Stimulated activated naive CD8-positive, alpha-beta T cell treated with anti-CD3 and anti-CD28 coated beads, Interleukin-15, Interleukin-2, amounts not matched to agents 100 ng/mL and 50 ng/mL, for 24 hours (primary cell): Measurements from ENCODE around the gene GIMAP8.
"Not testable (repeated sequence)": the region's sequence is repeated elsewhere in the genome, so short reads cannot be mapped to it uniquely, and the experiment has no call there.

Experiments used
- H3K27ac Mint-ChIP-seq: one replicate; pipeline ENCODE4 v1.8.0; 2021; ENCODE audit warnings: mild to moderate bottlenecking, mixed read lengths
- H3K27me3 Mint-ChIP-seq: one replicate; pipeline ENCODE4 v1.8.0; 2021; ENCODE audit warnings: mixed read lengths
- H3K36me3 Mint-ChIP-seq: one replicate; pipeline ENCODE4 v1.8.0; 2021; ENCODE audit warnings: low read depth, mixed read lengths
- H3K4me1 Mint-ChIP-seq: one replicate; pipeline ENCODE4 v1.8.0; 2021; ENCODE audit warnings: low read depth, mixed read lengths
- H3K4me3 Mint-ChIP-seq: one replicate; pipeline ENCODE4 v1.8.0; 2021; ENCODE audit warnings: mild to moderate bottlenecking, mixed read lengths
- H3K9me3 Mint-ChIP-seq: one replicate; pipeline ENCODE4 v1.8.0; 2021; ENCODE audit warnings: mixed read lengths

GIMAP8 gene

GRCh38 chr7:150484071-150484470 lies 33.6 kb downstream of the GIMAP8 start:
- H3K27me3 Mint-ChIP-seq, H3K9me3 Mint-ChIP-seq, H3K36me3 Mint-ChIP-seq: not testable (repeated sequence)
- Mint-ChIP-seq H3K4me3 (peak overlapping the region; percentile 76), H3K27ac (peak overlapping the region; percentile 100), H3K4me1 (peaks cover 90% of the 10 kb centered on the region)

GRCh38 chr7:150487625-150488024 lies 37.2 kb downstream of the GIMAP8 start:
- Mint-ChIP-seq H3K4me1 (peaks cover 61% of the 10 kb centered on the region), H3K27ac (no peak overlapping the region), H3K9me3 (no peaks in the 10 kb centered on the region), H3K36me3 (no peaks in the 10 kb centered on the region), H3K4me3 (no peak overlapping the region), H3K27me3 (no peaks in the 10 kb centered on the region)

GRCh38 chr7:150489782-150490181 lies 39.4 kb downstream of the GIMAP8 start:
- Mint-ChIP-seq H3K36me3 (no peaks in the 10 kb centered on the region), H3K27me3 (no peaks in the 10 kb centered on the region), H3K9me3 (no peaks in the 10 kb centered on the region), H3K27ac (no peak overlapping the region), H3K4me3 (no peak overlapping the region), H3K4me1 (peaks cover 39% of the 10 kb centered on the region)

GRCh38 chr7:150493442-150493841 lies 43.0 kb downstream of the GIMAP8 start:
- H3K9me3 Mint-ChIP-seq = not testable (repeated sequence)

DNA sequence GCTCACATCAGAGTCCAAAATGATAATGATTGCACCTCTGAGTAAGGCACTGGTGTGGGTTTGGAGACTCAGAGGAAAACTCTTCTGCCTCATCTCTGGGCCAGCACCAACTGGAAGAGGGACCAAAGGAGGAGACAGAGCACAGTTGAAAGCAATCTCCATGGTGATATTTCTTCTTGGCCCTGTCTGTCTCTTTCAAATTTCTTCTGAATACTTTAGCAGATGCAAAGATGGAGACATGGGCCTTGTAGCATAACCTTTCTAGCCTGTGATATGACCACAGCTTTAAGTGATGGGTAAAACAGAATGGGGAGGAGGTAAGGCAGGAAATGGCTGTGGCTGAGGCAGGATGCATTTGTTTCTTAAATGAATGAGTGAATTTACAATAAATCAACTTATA lies 52.1 kb downstream of the GIMAP8 start:
- Mint-ChIP-seq H3K27me3 (no peaks in the 10 kb centered on the region), H3K27ac (peak overlapping the region; percentile 80), H3K4me1 (peaks cover 71% of the 10 kb centered on the region), H3K9me3 (peaks cover 9% of the 10 kb centered on the region), H3K4me3 (peak overlapping the region; percentile 6), H3K36me3 (no peaks in the 10 kb centered on the region)

More at GRCh38 chr7:150493442-150493841, 43.0 kb downstream of the GIMAP8 start:
- H3K4me3 Mint-ChIP-seq, H3K27ac Mint-ChIP-seq, H3K27me3 Mint-ChIP-seq, H3K36me3 Mint-ChIP-seq: not testable (repeated sequence)
- H3K4me1 Mint-ChIP-seq = peaks cover 18% of the 10 kb centered on the region

DNA sequence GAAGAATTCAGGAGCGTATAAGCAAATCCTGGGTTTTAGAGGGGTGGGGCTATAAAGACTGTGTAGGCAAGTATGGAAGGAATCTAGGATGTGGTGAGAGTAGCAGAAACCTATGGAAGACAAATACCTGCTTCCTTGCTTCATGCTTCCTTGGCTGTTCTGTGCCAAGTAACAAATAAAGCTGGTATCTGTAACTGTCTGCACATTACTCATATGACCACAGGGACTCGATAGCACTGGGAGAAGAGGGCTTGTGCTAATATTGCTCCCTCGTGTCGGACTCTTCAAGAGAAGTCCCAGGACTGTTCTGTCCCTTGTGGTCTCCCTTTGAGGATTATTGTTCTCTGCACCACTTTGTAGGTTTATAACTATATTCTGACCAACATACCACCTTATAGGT lies 52.7 kb downstream of the GIMAP8 start:
- Mint-ChIP-seq H3K4me1 (peaks cover 71% of the 10 kb centered on the region), H3K27me3 (no peaks in the 10 kb centered on the region), H3K36me3 (no peaks in the 10 kb centered on the region), H3K4me3 (peak overlapping the region; percentile 6), H3K27ac (peak overlapping the region; percentile 80), H3K9me3 (peaks cover 7% of the 10 kb centered on the region)

- peak overlapping the region; percentile 80 for H3K27ac Mint-ChIP-seq
Measured at GRCh38 chr7:150503581-150503980, 53.2 kb downstream of the GIMAP8 start.

DNA sequence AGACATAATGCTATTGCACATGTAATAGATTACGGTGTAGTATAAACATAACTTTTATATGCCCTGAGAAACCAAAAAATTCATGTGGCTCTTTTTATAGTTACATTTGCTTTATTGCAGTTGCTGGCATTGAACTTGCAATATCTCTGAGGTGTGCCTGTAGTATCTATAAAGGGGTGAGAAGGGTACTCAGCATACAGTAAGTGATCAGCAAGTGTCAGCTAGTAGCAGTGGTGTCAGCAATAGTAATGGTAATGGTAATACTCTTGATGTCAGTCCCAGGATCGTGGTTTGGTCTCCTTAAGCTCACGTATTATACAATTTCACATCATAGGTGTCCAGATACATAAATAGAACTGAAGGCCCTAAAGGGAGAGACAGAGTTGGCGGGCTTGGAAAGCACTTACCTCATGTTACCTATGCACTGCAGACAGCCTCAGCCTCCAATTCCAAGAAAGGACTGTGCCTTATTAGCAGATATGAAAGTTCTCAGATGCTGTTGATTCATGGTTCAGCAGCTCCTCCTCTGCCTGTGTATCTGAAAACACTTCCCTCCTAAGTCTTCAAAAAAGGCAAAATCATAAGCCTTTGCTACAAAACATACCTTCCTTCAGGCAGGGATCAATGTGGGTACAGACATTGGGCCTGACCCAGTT lies 57.6 kb downstream of the GIMAP8 start:
- H3K9me3 Mint-ChIP-seq = peaks cover 4% of the 10 kb centered on the region
- H3K4me1 Mint-ChIP-seq = peaks cover 88% of the 10 kb centered on the region
- peak overlapping the region; percentile 78 for H3K27ac Mint-ChIP-seq
- no peaks in the 10 kb centered on the region for H3K27me3 Mint-ChIP-seq
- peak overlapping the region; percentile 68 for H3K4me3 Mint-ChIP-seq
- no peaks in the 10 kb centered on the region for H3K36me3 Mint-ChIP-seq

More at GRCh38 chr7:150503581-150503980, 53.2 kb downstream of the GIMAP8 start:
- H3K36me3 Mint-ChIP-seq = no peaks in the 10 kb centered on the region
- H3K9me3 Mint-ChIP-seq = peaks cover 6% of the 10 kb centered on the region
- no peak overlapping the region for H3K4me3 Mint-ChIP-seq
- no peaks in the 10 kb centered on the region for H3K27me3 Mint-ChIP-seq
- peaks cover 75% of the 10 kb centered on the region for H3K4me1 Mint-ChIP-seq

DNA sequence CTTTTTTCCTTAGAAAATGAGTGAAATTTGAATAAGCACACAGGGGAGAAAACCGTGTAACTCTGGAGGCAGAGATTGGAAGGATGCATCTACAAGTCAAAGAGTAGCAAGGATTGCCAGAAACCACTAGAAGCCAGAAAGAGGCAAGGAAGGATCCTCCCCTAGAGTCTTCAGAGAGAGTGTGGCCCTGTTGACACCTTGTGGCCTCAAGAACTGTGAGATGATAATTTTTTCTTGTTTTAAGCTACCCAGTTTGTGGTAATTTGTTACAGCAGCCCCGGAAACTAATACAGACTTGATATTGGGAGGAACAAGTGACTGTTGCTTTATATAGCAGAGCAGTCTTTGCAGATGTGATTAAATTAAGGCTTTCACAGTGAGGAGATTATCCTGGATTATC lies 60.6 kb downstream of the GIMAP8 start:
- Mint-ChIP-seq H3K4me1 (peaks cover 82% of the 10 kb centered on the region), H3K4me3 (no peak overlapping the region), H3K27ac (peak overlapping the region; percentile 38), H3K9me3 (peaks cover 4% of the 10 kb centered on the region), H3K36me3 (no peaks in the 10 kb centered on the region), H3K27me3 (no peaks in the 10 kb centered on the region)

- H3K4me3 Mint-ChIP-seq = peak overlapping the region; percentile 97
- peak overlapping the region; percentile 98 for H3K27ac Mint-ChIP-seq
Measured at GRCh38 chr7:150513758-150514157, 63.3 kb downstream of the GIMAP8 start.

GRCh38 chr7:150514748-150515222 lies 64.4 kb downstream of the GIMAP8 start, which contains the start of gene GIMAP7:
GIMAP7 (plus strand) TSS chr7:150514872; CDS start chr7:150519975, 5,103 bp downstream.
- Mint-ChIP-seq H3K9me3 (peaks cover 4% of the 10 kb centered on the region), H3K4me3 (peak within 1 kb of the TSS; percentile 97), H3K27me3 (no peaks in the 10 kb centered on the region), H3K27ac (peak within 1 kb of the TSS; percentile 98), H3K4me1 (peaks cover 58% of the 10 kb centered on the region), H3K36me3 (peaks cover 2% of the 10 kb centered on the region)

More at GRCh38 chr7:150513758-150514157, 63.3 kb downstream of the GIMAP8 start:
- no peaks in the 10 kb centered on the region for H3K36me3 Mint-ChIP-seq
- H3K9me3 Mint-ChIP-seq = peaks cover 4% of the 10 kb centered on the region
- H3K27me3 Mint-ChIP-seq = no peaks in the 10 kb centered on the region
- H3K4me1 Mint-ChIP-seq = peaks cover 65% of the 10 kb centered on the region

- Mint-ChIP-seq H3K36me3 (peaks cover 9% of the 10 kb centered on the region), H3K4me1 (peaks cover 58% of the 10 kb centered on the region), H3K4me3 (peak overlapping the region; percentile 97), H3K9me3 (peaks cover 4% of the 10 kb centered on the region), H3K27me3 (no peaks in the 10 kb centered on the region), H3K27ac (peak overlapping the region; percentile 98)
Measured at GRCh38 chr7:150515248-150516147, 65.1 kb downstream of the GIMAP8 start.

GRCh38 chr7:150516956-150517745 lies 66.7 kb downstream of the GIMAP8 start:
- Mint-ChIP-seq H3K36me3 (peaks cover 21% of the 10 kb centered on the region), H3K27ac (peak overlapping the region; percentile 98), H3K4me3 (peak overlapping the region; percentile 97), H3K4me1 (peaks cover 52% of the 10 kb centered on the region), H3K9me3 (no peaks in the 10 kb centered on the region), H3K27me3 (no peaks in the 10 kb centered on the region)

- Mint-ChIP-seq H3K27me3 (no peaks in the 10 kb centered on the region), H3K27ac (peak overlapping the region; percentile 99), H3K4me3 (peak overlapping the region; percentile 97), H3K36me3 (peaks cover 21% of the 10 kb centered on the region), H3K9me3 (no peaks in the 10 kb centered on the region), H3K4me1 (peaks cover 52% of the 10 kb centered on the region)
Measured at GRCh38 chr7:150519310-150519709, 68.9 kb downstream of the GIMAP8 start.
